ENCODE results near the gene SYNGR3. TPM values are rescaled to one million over a fixed set of nuclear protein-coding genes. Genes with fewer than 3 reads are reported as not detected.

Gene SYNGR3
- total RNA-seq, 1 experiment from 2014 or later = 0.68 TPM

DNA sequence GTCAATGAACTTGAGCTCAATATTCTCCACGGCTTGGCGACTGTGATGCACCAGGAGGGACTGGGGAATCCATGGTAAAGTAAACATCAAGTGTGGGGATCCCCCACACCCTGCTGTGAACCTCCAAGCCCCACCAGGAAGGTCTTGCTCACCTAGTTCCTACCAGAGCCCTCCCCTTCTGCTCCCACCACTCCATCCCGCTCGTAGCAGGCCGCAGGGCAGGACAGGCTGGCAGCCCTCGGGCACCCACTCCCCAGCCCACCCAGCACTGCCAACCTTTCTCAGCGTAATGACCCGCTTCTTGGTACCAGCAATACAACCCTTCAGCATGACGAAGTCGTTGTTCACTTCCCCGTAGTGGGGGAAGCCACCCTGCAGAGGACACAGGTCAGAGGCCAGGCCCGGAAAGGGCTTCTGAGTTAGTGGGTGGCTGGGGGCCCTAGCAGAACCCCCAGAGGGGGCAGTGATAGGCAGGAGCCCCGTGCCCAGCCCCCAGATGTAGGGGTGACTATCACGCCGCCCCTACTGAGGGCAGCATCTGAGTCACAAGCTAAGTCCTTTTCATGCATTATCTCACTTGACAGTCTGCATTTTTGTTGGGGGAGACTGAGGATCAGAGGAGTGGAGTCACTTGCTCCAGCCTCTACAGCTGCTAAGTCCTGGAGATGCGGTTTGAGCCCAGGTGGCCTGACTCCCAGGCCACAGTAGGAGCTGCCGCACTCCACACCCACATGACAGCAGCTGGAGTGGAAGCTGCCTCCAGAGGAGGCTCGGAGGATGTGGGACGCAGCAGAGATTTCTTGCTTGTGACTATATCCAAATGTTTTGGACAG lies 44.0 kb upstream of the SYNGR3 start:
- Mint-ChIP-seq H3K27me3 (ENCODE audit: insufficient read depth, unreplicated experiment) (no peaks in the 10 kb centered on the region), H3K36me3 (ENCODE audit: insufficient read depth, unreplicated experiment) (no peaks in the 10 kb centered on the region), H3K4me1 (ENCODE audit: insufficient read depth, unreplicated experiment) (peaks cover 5% of the 10 kb centered on the region), H3K27ac (ENCODE audit: low read depth, unreplicated experiment) (no peak overlapping the region), H3K4me3 (ENCODE audit: unreplicated experiment) (no peak overlapping the region), H3K9me3 (ENCODE audit: unreplicated experiment) (no peaks in the 10 kb centered on the region)
- no TSS peak for BruUV-seq (replicated peaks)
- POLR2A ChIA-PET = interaction anchor here (2.1 kb wide), 1 partner anchor 19 kb away, joined by 5 read pairs; the partner anchor contains the start of gene RPS2
- intact Hi-C loops (cut with micrococcal nuclease) = no loop called here
- TF ChIP-seq, protein P1, sequence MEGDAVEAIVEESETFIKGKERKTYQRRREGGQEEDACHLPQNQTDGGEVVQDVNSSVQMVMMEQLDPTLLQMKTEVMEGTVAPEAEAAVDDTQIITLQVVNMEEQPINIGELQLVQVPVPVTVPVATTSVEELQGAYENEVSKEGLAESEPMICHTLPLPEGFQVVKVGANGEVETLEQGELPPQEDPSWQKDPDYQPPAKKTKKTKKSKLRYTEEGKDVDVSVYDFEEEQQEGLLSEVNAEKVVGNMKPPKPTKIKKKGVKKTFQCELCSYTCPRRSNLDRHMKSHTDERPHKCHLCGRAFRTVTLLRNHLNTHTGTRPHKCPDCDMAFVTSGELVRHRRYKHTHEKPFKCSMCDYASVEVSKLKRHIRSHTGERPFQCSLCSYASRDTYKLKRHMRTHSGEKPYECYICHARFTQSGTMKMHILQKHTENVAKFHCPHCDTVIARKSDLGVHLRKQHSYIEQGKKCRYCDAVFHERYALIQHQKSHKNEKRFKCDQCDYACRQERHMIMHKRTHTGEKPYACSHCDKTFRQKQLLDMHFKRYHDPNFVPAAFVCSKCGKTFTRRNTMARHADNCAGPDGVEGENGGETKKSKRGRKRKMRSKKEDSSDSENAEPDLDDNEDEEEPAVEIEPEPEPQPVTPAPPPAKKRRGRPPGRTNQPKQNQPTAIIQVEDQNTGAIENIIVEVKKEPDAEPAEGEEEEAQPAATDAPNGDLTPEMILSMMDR (IDR thresholded peaks at IDR 0.05; ENCODE audit: unreplicated experiment) = no peak
- no peak for DNase-seq (ENCODE audit: unreplicated experiment)
- CTCF ChIA-PET = interaction anchor here (1.0 kb wide), 1 partner anchor 80 kb away, joined by 3 read pairs; no protein-coding TSS in a partner anchor

DNA sequence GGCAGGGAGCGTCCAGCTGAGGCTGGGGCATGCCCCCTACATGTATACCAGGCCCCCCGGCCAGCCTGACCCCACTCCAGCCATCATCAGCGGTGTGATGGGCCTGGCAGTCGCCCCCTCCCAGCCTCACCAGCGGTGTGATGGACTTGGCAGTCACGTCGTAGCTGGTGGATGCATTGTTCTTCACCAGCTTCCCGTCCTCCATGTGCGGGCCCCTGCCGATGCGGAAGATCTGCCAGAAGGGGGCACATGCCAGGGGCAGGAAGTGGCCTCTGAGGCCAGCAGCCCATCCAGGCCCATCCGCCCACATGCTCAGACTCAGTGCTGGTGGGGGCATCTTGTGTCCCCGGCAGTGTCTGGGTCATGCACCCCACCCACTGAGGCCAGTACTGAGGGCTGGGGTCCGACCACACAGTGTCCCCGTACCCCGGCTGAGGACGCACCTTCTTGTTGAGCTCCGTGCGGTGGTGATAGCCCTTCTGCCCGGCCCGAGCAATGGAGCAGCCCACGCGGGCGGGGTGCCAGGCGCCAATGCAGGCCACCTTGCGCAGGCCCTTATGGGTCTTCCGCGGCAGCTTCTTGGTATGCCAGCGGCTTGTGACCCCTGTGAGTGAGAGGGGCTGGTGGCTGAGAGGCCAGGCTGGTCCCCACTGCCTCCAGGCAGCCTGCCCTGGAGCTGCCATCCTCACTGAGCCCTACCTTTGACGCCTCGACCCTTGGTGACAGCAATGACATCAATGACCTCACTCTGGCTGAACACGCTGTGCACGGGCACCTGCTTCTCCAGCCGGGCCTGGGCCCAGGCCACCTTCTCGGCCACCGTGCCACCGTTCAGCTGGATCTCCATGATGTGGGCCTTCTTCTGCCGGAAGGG lies 43.0 kb upstream of the SYNGR3 start:
- BruUV-seq (replicated peaks) = no TSS peak
- Mint-ChIP-seq H3K27ac (ENCODE audit: low read depth, unreplicated experiment) (no peak overlapping the region), H3K27me3 (ENCODE audit: insufficient read depth, unreplicated experiment) (no peaks in the 10 kb centered on the region), H3K9me3 (ENCODE audit: unreplicated experiment) (no peaks in the 10 kb centered on the region), H3K4me1 (ENCODE audit: insufficient read depth, unreplicated experiment) (peaks cover 5% of the 10 kb centered on the region), H3K36me3 (ENCODE audit: insufficient read depth, unreplicated experiment) (no peaks in the 10 kb centered on the region), H3K4me3 (ENCODE audit: unreplicated experiment) (no peak overlapping the region)
- ChIA-PET CTCF (interaction anchor here (0.5 kb wide), 1 partner anchor 84 kb away, joined by 3 read pairs; no protein-coding TSS in a partner anchor), POLR2A (interaction anchor here (0.6 to 2.1 kb wide), 2 partner anchors 18 to 47 kb away, joined by 3 to 5 read pairs; partner anchors contain the start of gene RPS2)
- DNase-seq (ENCODE audit: unreplicated experiment) = no peak
- intact Hi-C loops (cut with micrococcal nuclease) = no loop called here
- TF ChIP-seq, protein P1 (IDR thresholded peaks at IDR 0.05; ENCODE audit: unreplicated experiment) = no peak

DNA sequence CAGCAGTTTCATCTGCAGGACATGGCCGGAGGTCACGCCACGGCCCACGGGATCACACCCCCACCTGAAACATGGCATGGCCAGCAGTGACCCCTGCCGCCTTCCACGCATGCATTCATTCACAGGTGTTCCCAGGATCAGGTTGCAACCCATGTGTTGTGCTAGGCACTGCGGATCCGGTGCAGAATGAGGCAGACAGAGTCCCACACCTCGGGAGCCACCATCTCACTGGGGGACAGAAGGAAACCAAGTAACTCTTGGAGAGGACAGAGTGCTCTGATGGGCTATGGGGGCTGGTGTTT lies 42.5 kb upstream of the SYNGR3 start:
- Mint-ChIP-seq H3K27ac (ENCODE audit: low read depth, unreplicated experiment) (no peak overlapping the region), H3K4me1 (ENCODE audit: insufficient read depth, unreplicated experiment) (peaks cover under 1% of the 10 kb centered on the region), H3K27me3 (ENCODE audit: insufficient read depth, unreplicated experiment) (no peaks in the 10 kb centered on the region), H3K4me3 (ENCODE audit: unreplicated experiment) (no peak overlapping the region), H3K9me3 (ENCODE audit: unreplicated experiment) (no peaks in the 10 kb centered on the region), H3K36me3 (ENCODE audit: insufficient read depth, unreplicated experiment) (no peaks in the 10 kb centered on the region)
- TF ChIP-seq, protein P1 (IDR thresholded peaks at IDR 0.05; ENCODE audit: unreplicated experiment) = no peak
- no peak for DNase-seq (ENCODE audit: unreplicated experiment)
- ChIA-PET CTCF (interaction anchor here (0.5 to 0.6 kb wide), 2 partner anchors 84 to 514 kb away, joined by 3 read pairs; no protein-coding TSS in a partner anchor), POLR2A (interaction anchor here (0.6 to 0.7 kb wide), 2 partner anchors 48 to 246 kb away, joined by 3 read pairs; no protein-coding TSS in a partner anchor)
- no TSS peak for BruUV-seq (replicated peaks)
- intact Hi-C loops (cut with micrococcal nuclease) = no loop called here

DNA sequence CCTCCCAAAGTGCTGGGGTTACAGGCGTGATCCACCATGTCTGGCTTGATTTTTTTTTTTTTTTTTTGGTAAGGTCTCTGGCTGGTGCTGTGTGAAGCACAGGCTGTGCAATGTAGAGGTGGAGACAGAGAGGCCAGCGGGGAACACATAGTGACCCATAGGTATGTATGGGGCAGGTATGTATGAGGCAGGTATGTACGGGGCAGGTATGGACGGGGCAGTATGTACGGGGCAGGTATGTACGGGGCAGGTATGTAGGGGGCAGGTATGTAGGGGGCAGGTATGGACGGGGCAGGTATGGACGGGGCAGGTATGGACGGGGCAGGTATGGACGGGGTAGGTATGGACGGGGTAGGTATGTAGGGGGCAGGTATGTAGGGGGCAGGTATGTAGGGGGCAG lies 40.3 kb upstream of the SYNGR3 start:
- H3K27ac Mint-ChIP-seq (ENCODE audit: low read depth, unreplicated experiment) = no peak overlapping the region
- ChIA-PET POLR2A (interaction anchor here (0.9 to 5.9 kb wide), 2 partner anchors 10 to 14 kb away, joined by 5 to 53 read pairs; partner anchors contain the start of genes NDUFB10, RNF151 and RPS2), CTCF (interaction anchor here (0.6 to 1.3 kb wide), 4 partner anchors 18 to 1234 kb away, joined by 3 to 4 read pairs (median 3); no protein-coding TSS in a partner anchor)
- no peaks in the 10 kb centered on the region for H3K36me3 Mint-ChIP-seq (ENCODE audit: insufficient read depth, unreplicated experiment)
- no TSS peak for BruUV-seq (replicated peaks)
- intact Hi-C loops (cut with micrococcal nuclease) = no loop called here
- no peak for DNase-seq (ENCODE audit: unreplicated experiment)
- no peak overlapping the region for H3K4me3 Mint-ChIP-seq (ENCODE audit: unreplicated experiment)
- H3K9me3 Mint-ChIP-seq (ENCODE audit: unreplicated experiment) = no peaks in the 10 kb centered on the region
- peaks cover 6% of the 10 kb centered on the region for H3K4me1 Mint-ChIP-seq (ENCODE audit: insufficient read depth, unreplicated experiment)
- TF ChIP-seq, protein P1 (IDR thresholded peaks at IDR 0.05; ENCODE audit: unreplicated experiment) = no peak
- H3K27me3 Mint-ChIP-seq (ENCODE audit: insufficient read depth, unreplicated experiment) = no peaks in the 10 kb centered on the region
